H1 (cell line): ENCODE measurements around the gene CTIF. TPM values are rescaled to one million over a fixed set of nuclear protein-coding genes. Genes with fewer than 3 reads are reported as not detected.

Experiments used
- CTCF ChIA-PET: fragments of 300-600 bp; sonication (Branson Sonifier 250); formaldehyde crosslinking; loops from one replicate; lab custom pipeline; 2021; ENCODE audit not compliant: partially characterized antibody; lab: Charles Lee
- POLR2A ChIA-PET: fragments of 300-600 bp; sonication (Branson Sonifier 250); formaldehyde crosslinking; loops from one replicate; lab custom pipeline; 2021; ENCODE audit warnings: inconsistent platforms; ENCODE audit not compliant: partially characterized antibody; lab: Charles Lee
- DNase-seq, 2 experiments: peaks; one replicate each; pipeline versions ENCODE4 v3.0.0 to v3.0.0-alpha.2; 2010 to 2022; ENCODE audit warnings: low spot score in 2 of 2, low read depth in 1 of 2, mixed read lengths in 1 of 2
- FAIRE-seq: peaks from 2 replicates; lab custom pipeline; 2011; peaks lifted over from hg19 to GRCh38; lab: Jason Lieb, UNC
- H2AFZ ChIP-seq: 2 replicates; pipeline ENCODE4 v1.8.1; 2012; ENCODE audit warnings: low read length, inconsistent platforms
- H2AK5ac ChIP-seq: 2 replicates; pipeline ENCODE4 v1.6.1; 2013; ENCODE audit warnings: low read depth, low read length
- H2BK120ac ChIP-seq: replicated peaks from 2 replicates; pipeline ENCODE3; 2013; ENCODE audit warnings: low read depth, low read length, inconsistent platforms
- H2BK12ac ChIP-seq: 2 replicates; pipeline ENCODE4 v1.6.1; 2013; ENCODE audit warnings: low read depth, low read length
- H2BK15ac ChIP-seq: 2 replicates; pipeline ENCODE4 v1.6.1; 2013; ENCODE audit warnings: low read length
- H2BK20ac ChIP-seq: 2 replicates; pipeline ENCODE4 v1.6.1; 2013; ENCODE audit warnings: low read length
- H2BK5ac ChIP-seq: 2 replicates; pipeline ENCODE4 v1.6.1; 2013; ENCODE audit warnings: low read depth, low read length
- H3K14ac ChIP-seq: 2 replicates; pipeline ENCODE4 v1.6.1; 2013; ENCODE audit warnings: inconsistent platforms; ENCODE audit not compliant: insufficient read length
- H3K18ac ChIP-seq: 2 replicates; pipeline ENCODE4 v1.6.1; 2013; ENCODE audit warnings: low read length; ENCODE audit errors: extremely low read depth
- H3K23ac ChIP-seq: 2 replicates; pipeline ENCODE4 v1.6.1; 2013; ENCODE audit warnings: inconsistent platforms; ENCODE audit not compliant: insufficient read length
- H3K23me2 ChIP-seq: 2 replicates; pipeline ENCODE4 v1.6.1; 2013; ENCODE audit warnings: low read depth, low read length
- H3K27ac ChIP-seq: 2 replicates; pipeline ENCODE4 v1.6.1; 2011; ENCODE audit warnings: low read depth, low read length, inconsistent platforms
- H3K27me3 ChIP-seq, 4 experiments: replicated peaks in 1 of 4; 1 replicate in 1 of 4; 2 replicates in 3 of 4; pipeline versions ENCODE4 v1.6.1 to v1.8.1; 2011 to 2013; ENCODE audit warnings: low read length in 3 of 4, mild to moderate bottlenecking in 3 of 4, inconsistent platforms in 2 of 4, mixed read lengths in 2 of 4, moderate library complexity in 1 of 4; ENCODE audit not compliant: control insufficient read depth in 3 of 4, insufficient read depth in 3 of 4; ENCODE audit errors: extremely low read depth in 1 of 4
- H3K36me3 ChIP-seq, 4 experiments: 2 replicates each; pipeline versions ENCODE4 v1.6.1 to v1.8.1; 2011 to 2013; ENCODE audit warnings: mild to moderate bottlenecking in 4 of 4, low read length in 3 of 4, moderate library complexity in 2 of 4, control low read depth in 1 of 4, inconsistent platforms in 1 of 4; ENCODE audit not compliant: insufficient read depth in 4 of 4, control insufficient read depth in 2 of 4
- H3K4ac ChIP-seq: replicated peaks from 2 replicates; pipeline ENCODE3; 2013; ENCODE audit warnings: low read length, low read depth, mixed read lengths, inconsistent platforms; ENCODE audit not compliant: insufficient read length
- H3K4me1 ChIP-seq, 4 experiments: replicated peaks in 1 of 4; 1 replicate in 1 of 4; 2 replicates in 3 of 4; pipeline versions ENCODE4 v1.6.1 to v1.8.1; 2011 to 2013; ENCODE audit warnings: low read length in 3 of 4, inconsistent platforms in 2 of 4, mixed read lengths in 1 of 4; ENCODE audit not compliant: insufficient read depth in 4 of 4, control insufficient read depth in 3 of 4
- H3K4me2 ChIP-seq, 2 experiments: 2 replicates each; pipeline versions ENCODE4 v1.6.1 to v1.8.1; 2011 to 2013; ENCODE audit warnings: low read depth in 2 of 2, low read length in 2 of 2, control low read depth in 1 of 2, inconsistent platforms in 1 of 2, mild to moderate bottlenecking in 1 of 2; ENCODE audit not compliant: insufficient read depth in 1 of 2
- H3K4me3 ChIP-seq, 4 experiments: fragments of 200-600, 300-600 bp in 1 of 4; sonication (generic), shearing (Covaris generic), sonication (Bioruptor Twin) in 1 of 4; 2 replicates each; pipeline versions ENCODE4 v1.5.1 to v1.8.1; 2011 to 2016; ENCODE audit warnings: low read length in 4 of 4, low read depth in 3 of 4, control low read depth in 2 of 4, inconsistent platforms in 2 of 4, mild to moderate bottlenecking in 2 of 4, mixed read lengths in 1 of 4, moderate library complexity in 1 of 4; ENCODE audit not compliant: insufficient read depth in 2 of 4; ENCODE audit errors: extremely low read depth in 1 of 4
- H3K56ac ChIP-seq: replicated peaks from 2 replicates; pipeline ENCODE3; 2013; ENCODE audit warnings: low read depth, mild to moderate bottlenecking, mixed read lengths, low read length, inconsistent platforms; ENCODE audit not compliant: insufficient read length
- H3K79me1 ChIP-seq: 2 replicates; pipeline ENCODE4 v1.6.1; 2013; ENCODE audit warnings: low read depth, low read length, control low read depth
- H3K79me2 ChIP-seq, 2 experiments: 2 replicates each; pipeline versions ENCODE4 v1.6.1 to v1.8.1; 2012 to 2013; ENCODE audit warnings: low read length in 2 of 2, mild to moderate bottlenecking in 2 of 2, inconsistent platforms in 1 of 2; ENCODE audit not compliant: insufficient read depth in 2 of 2, control insufficient read depth in 1 of 2
- H3K9ac ChIP-seq, 4 experiments: replicated peaks in 1 of 4; 1 replicate in 1 of 4; 2 replicates in 3 of 4; pipeline versions ENCODE4 v1.6.1 to v1.8.1; 2011 to 2013; ENCODE audit warnings: low read depth in 3 of 4, low read length in 3 of 4, control low read depth in 2 of 4, mild to moderate bottlenecking in 2 of 4, moderate library complexity in 2 of 4, inconsistent platforms in 1 of 4; ENCODE audit errors: extremely low read depth in 1 of 4
- H3K9me3 ChIP-seq, 2 experiments: 2 replicates each; pipeline versions ENCODE4 v1.6.1 to v1.8.1; 2012 to 2013; ENCODE audit warnings: mild to moderate bottlenecking in 2 of 2, moderate library complexity in 2 of 2, control low read depth in 1 of 2, inconsistent platforms in 1 of 2, low read depth in 1 of 2, low read length in 1 of 2, mixed read lengths in 1 of 2; ENCODE audit not compliant: insufficient read depth in 2 of 2
- H4K20me1 ChIP-seq, 2 experiments: replicated peaks in 1 of 2; 2 replicates each; pipeline versions ENCODE3 to v1.8.1; 2011 to 2013; ENCODE audit warnings: inconsistent platforms in 2 of 2, low read length in 2 of 2, mild to moderate bottlenecking in 1 of 2; ENCODE audit not compliant: insufficient read depth in 2 of 2, control insufficient read depth in 1 of 2
- H4K5ac ChIP-seq: 2 replicates; pipeline ENCODE4 v1.6.1; 2013; ENCODE audit warnings: low read length, low read depth, mixed read lengths, inconsistent platforms; ENCODE audit not compliant: insufficient read length
- H4K8ac ChIP-seq: 2 replicates; pipeline ENCODE4 v1.8.0; 2013; ENCODE audit warnings: mild to moderate bottlenecking, moderate library complexity, low read length, inconsistent platforms; ENCODE audit not compliant: insufficient read depth; ENCODE audit errors: extremely low read depth
- H4K91ac ChIP-seq: replicated peaks from 2 replicates; pipeline ENCODE3; 2013; ENCODE audit warnings: low read length, mixed read lengths, inconsistent platforms; ENCODE audit not compliant: insufficient read length
- CHD2 ChIP-seq: IDR thresholded peaks from 2 replicates; pipeline ENCODE4 v1.6.1; 2012; ENCODE audit warnings: low read length, improper control_type of control experiment
- CTBP2 ChIP-seq: IDR thresholded peaks from 2 replicates; pipeline ENCODE4 v1.7.0; 2011; ENCODE audit warnings: borderline replicate concordance, mild to moderate bottlenecking, moderate library complexity, mixed read lengths, low read length; ENCODE audit not compliant: insufficient read depth, insufficient read length
- EP300 ChIP-seq, 2 experiments: IDR thresholded peaks; 1 replicate in 1 of 2; 2 replicates in 1 of 2; pipeline ENCODE4 v1.6.1; 2011 to 2012; ENCODE audit warnings: low read depth in 2 of 2, low read length in 2 of 2, mild to moderate bottlenecking in 2 of 2, borderline replicate concordance in 1 of 2, inconsistent platforms in 1 of 2, moderate library complexity in 1 of 2
- FOSL1 ChIP-seq: IDR thresholded peaks from 2 replicates; pipeline ENCODE4 v1.6.1; 2011; ENCODE audit warnings: mild to moderate bottlenecking, low read depth, low read length, moderate library complexity; ENCODE audit not compliant: insufficient read depth
- HDAC2 ChIP-seq, 2 experiments: fragments of 300-600 bp in 1 of 2; sonication (generic) in 1 of 2; IDR thresholded peaks; 2 replicates each; pipeline ENCODE4 v1.6.1; 2011 to 2012; ENCODE audit warnings: low read depth in 2 of 2, low read length in 2 of 2, mild to moderate bottlenecking in 2 of 2, moderate library complexity in 2 of 2, borderline replicate concordance in 1 of 2, inconsistent platforms in 1 of 2
- JUND ChIP-seq: IDR thresholded peaks from 2 replicates; pipeline ENCODE4 v1.6.1; 2011; ENCODE audit warnings: mild to moderate bottlenecking, improper control_type of control experiment, low read length
- MAFK ChIP-seq: IDR thresholded peaks from 2 replicates; pipeline ENCODE4 v1.6.1; 2012; ENCODE audit warnings: low read depth, mild to moderate bottlenecking, improper control_type of control experiment, low read length
- MAX ChIP-seq: IDR thresholded peaks from 2 replicates; pipeline ENCODE4 v1.6.1; 2012; ENCODE audit warnings: inconsistent platforms
- RAD21 ChIP-seq, 2 experiments: IDR thresholded peaks in 1 of 2; conservative IDR thresholded peaks in 1 of 2; 2 replicates each; pipeline ENCODE4 v1.6.1; 2011; ENCODE audit warnings: low read depth in 2 of 2, low read length in 2 of 2, improper control_type of control experiment in 1 of 2, inconsistent platforms in 1 of 2, mild to moderate bottlenecking in 1 of 2, moderate library complexity in 1 of 2
- SAP30 ChIP-seq: fragments of 300-600 bp; sonication (generic); IDR thresholded peaks from 2 replicates; pipeline ENCODE4 v1.7.1; 2012; ENCODE audit warnings: low read length, moderate library complexity, mild to moderate bottlenecking, inconsistent platforms; ENCODE audit not compliant: insufficient read depth, insufficient replicate concordance
- SIRT6 ChIP-seq: IDR thresholded peaks from one replicate; pipeline ENCODE4 v1.7.1; 2012; ENCODE audit warnings: low read length, inconsistent platforms
- SP2 ChIP-seq: IDR thresholded peaks from 2 replicates; pipeline ENCODE4 v1.6.1; 2012; ENCODE audit warnings: mild to moderate bottlenecking, low read length, inconsistent platforms
- WGBS, 2 experiments: shearing (Covaris generic) in 1 of 2; methylation state at CpG; one replicate each; pipeline versions ENCODE4 v1.1.6 to v1.1.7; 2013 to 2015; ENCODE audit warnings: low lambda C conversion rate in 2 of 2, mixed read lengths in 2 of 2, inconsistent platforms in 1 of 2, low coverage in 1 of 2, missing lambda C conversion rate in 1 of 2; ENCODE audit not compliant: insufficient replicate concordance in 2 of 2, insufficient coverage in 1 of 2, insufficient read length in 1 of 2; ENCODE audit errors: extremely low coverage in 1 of 2, missing lambda C conversion rate in 1 of 2; 5-methylcytosine and 5-hydroxymethylcytosine counted together
- polyA plus RNA-seq, 7 experiments: library from polyadenylated mRNA; depleted of rRNA in 3 of 7; stranded (reverse) in 5 of 7; unstranded in 2 of 7; fragments of >200 nt in 5 of 7; fragments of 200-250 nt in 2 of 7; gene quantifications; 1 replicate in 5 of 7; 2 replicates in 1 of 7; 4 replicates in 1 of 7; pipeline versions ENCODE4 v1.2.1 to v1.2.3, GENCODE V29; 2011 to 2013; ENCODE audit warnings: missing spikeins in 2 of 7, mixed read lengths in 2 of 7
- total RNA-seq: library from RNA; stranded (reverse); fragmentation: NEBNext Ultra II Directional; extraction: Animal tissue kit (Norgen Biotek cat#: 25700); gene quantifications from 2 replicates; pipeline ENCODE4 v1.2.1, GENCODE V29; 2021

The CTIF gene
- total and polyA plus RNA-seq, 2 of the 8 experiments (the other 6 are each of a cell fraction or from before 2014, with no cell fraction given): 9.0 to 17.8 TPM

DNA sequence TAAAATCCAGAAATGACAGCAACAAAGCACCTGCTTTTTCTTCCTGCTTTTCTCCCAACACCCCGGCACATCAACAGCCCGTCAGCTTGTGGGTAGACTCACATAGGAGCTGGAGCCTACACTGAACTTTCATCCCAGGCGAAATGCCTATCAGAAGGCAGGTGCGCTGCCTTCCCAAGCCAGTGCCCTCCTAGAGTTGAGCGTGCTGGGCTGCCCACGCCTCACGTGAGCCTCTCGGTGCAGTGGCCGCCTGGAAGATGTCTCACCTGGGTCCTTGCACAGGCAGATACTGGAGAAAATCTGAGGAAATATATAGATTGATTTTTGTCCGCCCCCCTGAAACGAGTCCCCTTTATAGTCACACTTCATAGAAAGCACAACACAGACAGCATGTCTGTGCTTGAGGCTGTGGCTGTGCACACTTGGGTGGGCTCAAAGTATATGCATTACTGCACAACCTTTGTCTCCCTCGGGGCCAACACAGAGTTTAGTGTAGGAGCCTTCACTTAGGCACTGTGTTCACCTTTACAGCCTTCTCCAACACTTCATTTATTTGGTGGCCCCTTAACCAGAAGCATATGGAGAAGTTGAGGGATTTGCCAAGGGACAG, 299.4 kb downstream of the CTIF start:
- Histone ChIP-seq H3K9me3 (no peaks in the 10 kb centered on the region), H2BK120ac (no peak overlapping the region), H3K9ac (no peak overlapping the region), H2BK15ac (no peak overlapping the region), H3K4me2 (no peak overlapping the region), H2BK5ac (peak overlapping the region; percentile 39; the same call in 1 of the 2 replicates), H3K23me2 (no peaks in the 10 kb centered on the region), H2BK12ac (no peak overlapping the region), H3K56ac (no peak overlapping the region), H3K79me2 (no peaks in the 10 kb centered on the region), H3K79me1 (no peaks in the 10 kb centered on the region; the same call in 1 of the 2 replicates), H3K27ac (no peak overlapping the region), H3K27me3 (no peaks in the 10 kb centered on the region), H2BK20ac (no peak overlapping the region), H3K18ac (no peak overlapping the region), H3K4me3 (no peak overlapping the region), H4K8ac (no peak overlapping the region), H4K91ac (no peak overlapping the region), H3K14ac (no peak overlapping the region), H4K5ac (no peak overlapping the region), H2AFZ (no peak overlapping the region), H3K23ac (no peak overlapping the region), H2AK5ac (no peak overlapping the region), H3K4me1 (peaks cover 0 to 24% (median 10%) of the 10 kb centered on the region in 4 experiments; a peak in 6 of 7 replicates), H4K20me1 (no peaks in the 10 kb centered on the region), H3K4ac (no peak overlapping the region), H3K36me3 (no peaks in the 10 kb centered on the region)
- POLR2A ChIA-PET: no interaction called here
- CTCF ChIA-PET: no interaction called here
- FAIRE-seq: no peak
- DNase-seq: no peak
- WGBS, 2 experiments: 92% methylated on average over 12 of the region's 12 CpGs; no CpG with 5 or more reads in 1 of the 2 experiments
- no peak for TF ChIP-seq MAFK
- TF ChIP-seq SAP30: no peak
- no peak for TF ChIP-seq CTBP2
- TF ChIP-seq HDAC2 (IDR thresholded peaks at IDR 0.05; ENCODE audit: borderline replicate concordance in 1 of 2, low read depth in 2 of 2, low read length in 2 of 2): no peak
- no peak for TF ChIP-seq FOSL1
- TF ChIP-seq SIRT6: no peak
- no peak for TF ChIP-seq EP300 (IDR thresholded peaks at IDR 0.05; ENCODE audit: borderline replicate concordance in 1 of 2, low read depth in 2 of 2, low read length in 2 of 2)
- TF ChIP-seq SP2: no peak
- TF ChIP-seq JUND: no peak
- TF ChIP-seq MAX: no peak
- TF ChIP-seq CHD2: no peak
- no peak for TF ChIP-seq RAD21 (IDR thresholded peaks at IDR 0.05 in 1 of 2, conservative IDR thresholded peaks at IDR 0.05 in 1 of 2; ENCODE audit: low read depth in 2 of 2, low read length in 2 of 2)
